OCI-LY3 (cell line): Measurements from ENCODE around the gene RAB37.

Experiments
- CTCF ChIP-seq: fragments of 200-600, 300-600 bp; sonication (generic); IDR thresholded peaks from 2 replicates; pipeline ENCODE4 v1.5.1; 2014; ENCODE audit warnings: antibody characterized with exemption, low read length, low read depth
- EZH2phosphoT487 ChIP-seq: fragments of 200-600 bp; shearing (Covaris generic); IDR thresholded peaks from 2 replicates; pipeline ENCODE4 v1.6.1; 2018; ENCODE audit warnings: antibody characterized with exemption, mixed run types, low read depth

- no peak for TF ChIP-seq CTCF
- no peak for TF ChIP-seq EZH2phosphoT487
Observed at GRCh38 chr17:74752415-74752814, 15.4 kb downstream of the RAB37 start.
